Smooth muscle cell (in vitro differentiated cells): ENCODE measurements around the gene GMDS. TPM values are rescaled to one million over a fixed set of nuclear protein-coding genes. Genes with fewer than 3 reads are reported as not detected.

ENCODE experiments used
- DNase-seq: peaks from one replicate; lab custom pipeline; 2025; ENCODE audit not compliant: unreplicated experiment; lab: John Stamatoyannopoulos, UW
- H2AFZ ChIP-seq: fragments of 200-600 bp; sonication (generic); 2 replicates; pipeline ENCODE4 v1.6.0; 2016; ENCODE audit warnings: antibody characterized with exemption, low read depth, mild to moderate bottlenecking
- H3F3A ChIP-seq: fragments of 200-600 bp; sonication (generic); 2 replicates; pipeline ENCODE4 v1.6.0; 2017; ENCODE audit warnings: antibody characterized with exemption, low read depth
- H3K27ac ChIP-seq: fragments of 200-600 bp; sonication (generic); 2 replicates; pipeline ENCODE4 v1.5.1; 2016; ENCODE audit warnings: low read depth, mild to moderate bottlenecking
- H3K27me3 ChIP-seq: fragments of 200-600 bp; sonication (generic); 2 replicates; pipeline ENCODE4 v1.6.1; 2016; ENCODE audit warnings: low read depth, mild to moderate bottlenecking
- H3K36me3 ChIP-seq: fragments of 200-600 bp; sonication (generic); 2 replicates; pipeline ENCODE4 v1.5.1; 2016; ENCODE audit warnings: low read depth
- H3K4me1 ChIP-seq: fragments of 200-600 bp; sonication (generic); 2 replicates; pipeline ENCODE4 v1.5.1; 2016; ENCODE audit warnings: low read depth
- H3K4me2 ChIP-seq: fragments of 200-600 bp; sonication (generic); 2 replicates; pipeline ENCODE4 v1.6.0; 2016; ENCODE audit warnings: mild to moderate bottlenecking
- H3K4me3 ChIP-seq: fragments of 200-600 bp; sonication (generic); 2 replicates; pipeline ENCODE4 v1.5.1; 2016; ENCODE audit warnings: mild to moderate bottlenecking
- H3K79me2 ChIP-seq: fragments of 200-600 bp; sonication (generic); 2 replicates; pipeline ENCODE4 v1.6.0; 2016; ENCODE audit warnings: low read depth, mild to moderate bottlenecking
- H3K9ac ChIP-seq: fragments of 200-600 bp; sonication (generic); 2 replicates; pipeline ENCODE4 v1.6.0; 2016; ENCODE audit warnings: low read depth
- H3K9me3 ChIP-seq: fragments of 200-600 bp; sonication (generic); replicated peaks from 2 replicates; pipeline ENCODE4 v1.5.1; 2016; ENCODE audit warnings: low read depth
- H4K20me1 ChIP-seq: fragments of 200-600 bp; sonication (generic); 2 replicates; pipeline ENCODE4 v1.6.0; 2016; ENCODE audit warnings: low read depth
- WGBS: methylation state at CpG from one replicate; pipeline ENCODE4 v1.1.7; 2016; ENCODE audit warnings: low lambda C conversion rate; 5-methylcytosine and 5-hydroxymethylcytosine counted together
- polyA plus RNA-seq: library from polyadenylated mRNA; unstranded; fragments of >200 nt; fragmentation: Nextera tagmentation; extraction: Ambion mirVana; gene quantifications from 2 replicates; pipeline ENCODE4 v1.2.1, GENCODE V29; 2016
- total RNA-seq: library from RNA; depleted of rRNA; stranded (reverse); fragments of >200 nt; gene quantifications from 2 replicates; pipeline ENCODE4 v1.2.3, GENCODE V29; 2014
- TF ChIP-seq, protein P1 (sequence below): fragments of 200-600 bp; sonication (generic); IDR thresholded peaks from 2 replicates; pipeline ENCODE4 v1.5.1; 2017; ENCODE audit warnings: borderline replicate concordance, mild to moderate bottlenecking, antibody characterized with exemption; ENCODE audit not compliant: insufficient read depth, poor library complexity, severe bottlenecking

Gene GMDS
- total and polyA plus RNA-seq, 2 experiments from 2014 or later = 3.7 to 8.5 TPM

DNA sequence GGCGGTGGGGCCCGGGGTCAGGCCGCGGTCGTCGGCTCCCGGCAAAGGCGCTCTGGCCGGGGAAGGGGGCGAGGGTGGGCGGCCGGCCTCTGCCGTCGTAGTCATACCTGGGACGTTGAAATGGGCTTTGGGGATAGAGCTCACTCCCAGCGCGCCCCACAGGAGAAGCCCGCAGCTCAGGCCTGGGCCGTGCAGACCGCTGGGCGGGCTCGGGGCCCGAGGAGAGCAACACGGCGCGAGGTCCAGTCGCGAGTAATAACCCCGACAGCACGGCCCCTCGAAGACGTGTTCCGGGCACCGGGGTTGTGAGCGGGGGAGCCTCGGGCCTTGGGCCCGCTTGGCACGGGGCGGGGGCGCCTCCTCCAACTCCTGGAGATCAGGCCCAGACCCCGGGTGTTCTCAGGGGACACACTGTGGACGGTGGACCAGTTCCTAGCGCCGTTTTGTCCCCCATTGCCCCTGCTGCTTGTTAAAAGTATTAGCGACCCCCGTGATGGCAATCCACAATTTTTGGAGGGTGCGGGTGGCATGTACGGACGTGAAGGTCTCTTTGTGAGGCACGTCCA is 624.8 kb downstream of the GMDS start:
- TF ChIP-seq, protein P1, sequence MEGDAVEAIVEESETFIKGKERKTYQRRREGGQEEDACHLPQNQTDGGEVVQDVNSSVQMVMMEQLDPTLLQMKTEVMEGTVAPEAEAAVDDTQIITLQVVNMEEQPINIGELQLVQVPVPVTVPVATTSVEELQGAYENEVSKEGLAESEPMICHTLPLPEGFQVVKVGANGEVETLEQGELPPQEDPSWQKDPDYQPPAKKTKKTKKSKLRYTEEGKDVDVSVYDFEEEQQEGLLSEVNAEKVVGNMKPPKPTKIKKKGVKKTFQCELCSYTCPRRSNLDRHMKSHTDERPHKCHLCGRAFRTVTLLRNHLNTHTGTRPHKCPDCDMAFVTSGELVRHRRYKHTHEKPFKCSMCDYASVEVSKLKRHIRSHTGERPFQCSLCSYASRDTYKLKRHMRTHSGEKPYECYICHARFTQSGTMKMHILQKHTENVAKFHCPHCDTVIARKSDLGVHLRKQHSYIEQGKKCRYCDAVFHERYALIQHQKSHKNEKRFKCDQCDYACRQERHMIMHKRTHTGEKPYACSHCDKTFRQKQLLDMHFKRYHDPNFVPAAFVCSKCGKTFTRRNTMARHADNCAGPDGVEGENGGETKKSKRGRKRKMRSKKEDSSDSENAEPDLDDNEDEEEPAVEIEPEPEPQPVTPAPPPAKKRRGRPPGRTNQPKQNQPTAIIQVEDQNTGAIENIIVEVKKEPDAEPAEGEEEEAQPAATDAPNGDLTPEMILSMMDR = no peak
- DNase-seq = no peak
- H4K20me1 ChIP-seq = no peaks in the 10 kb centered on the region
- no peak overlapping the region for H3K4me3 ChIP-seq
- WGBS = 14% methylated on average over 38 of the region's 50 CpGs
- H3K27ac ChIP-seq = no peak overlapping the region
- no peaks in the 10 kb centered on the region for H3K9me3 ChIP-seq
- peaks cover 20% of the 10 kb centered on the region for H3K4me1 ChIP-seq
- H3K36me3 ChIP-seq = no peaks in the 10 kb centered on the region
- H3K4me2 ChIP-seq = no peak overlapping the region
- no peaks in the 10 kb centered on the region for H3K79me2 ChIP-seq
- H3F3A ChIP-seq = no peaks in the 10 kb centered on the region
- H3K27me3 ChIP-seq = peaks cover 100% of the 10 kb centered on the region
- no peak overlapping the region for H2AFZ ChIP-seq
- H3K9ac ChIP-seq = no peak overlapping the region

DNA sequence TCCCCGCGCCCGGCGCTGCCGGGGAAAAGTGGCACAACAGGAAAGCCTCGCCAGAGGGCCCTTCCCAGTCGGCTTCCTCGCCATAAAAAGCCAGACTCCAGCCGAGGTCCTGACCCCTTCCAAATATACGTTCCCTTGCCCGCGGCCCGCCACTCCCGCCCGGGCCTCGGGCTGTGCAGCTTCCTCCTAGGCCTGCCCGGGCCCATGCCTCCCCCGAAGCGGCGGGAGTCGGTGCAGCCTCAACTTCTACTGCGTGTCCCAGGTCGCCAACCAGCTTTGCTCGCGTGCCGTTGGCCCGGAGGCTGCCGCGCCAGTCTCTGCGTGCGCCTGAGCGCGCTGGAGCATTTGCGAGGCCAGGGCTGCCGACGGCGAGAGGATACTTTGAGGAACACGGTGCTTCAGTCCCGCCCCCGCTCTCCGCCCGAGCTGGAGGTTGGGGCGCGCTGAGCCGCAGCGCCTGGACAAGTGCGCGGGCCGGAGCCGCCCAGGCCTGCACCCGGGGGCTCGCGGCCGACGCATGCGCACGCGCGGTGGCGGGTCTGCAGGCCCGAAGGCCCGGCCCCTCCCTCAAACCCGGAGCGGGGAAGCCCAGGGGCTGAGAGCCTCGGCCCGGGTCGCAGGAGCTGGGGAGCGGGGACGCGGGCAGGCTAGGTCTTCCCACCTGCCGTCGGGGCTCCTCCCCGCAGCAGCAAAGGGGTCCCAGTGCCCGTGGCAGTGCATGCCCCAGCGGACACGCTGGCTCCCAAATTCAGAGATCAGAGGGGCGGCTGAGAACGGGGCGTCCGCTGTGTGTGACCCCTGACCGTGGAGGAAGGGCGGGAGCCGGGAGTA is 625.5 kb downstream of the GMDS start:
- Histone ChIP-seq H3K79me2 (no peaks in the 10 kb centered on the region), H3K9ac (no peak overlapping the region), H3K27ac (no peak overlapping the region), H3K4me3 (peak overlapping the region; percentile 18), H3F3A (no peaks in the 10 kb centered on the region), H3K4me2 (peak overlapping the region; percentile 68), H3K27me3 (peaks cover 100% of the 10 kb centered on the region), H4K20me1 (no peaks in the 10 kb centered on the region), H3K9me3 (no peaks in the 10 kb centered on the region), H2AFZ (no peak overlapping the region), H3K4me1 (peaks cover 13% of the 10 kb centered on the region), H3K36me3 (no peaks in the 10 kb centered on the region)
- no peak for DNase-seq
- TF ChIP-seq, protein P1 = no peak
- 2% methylated on average over 75 of the region's 83 CpGs for WGBS

DNA sequence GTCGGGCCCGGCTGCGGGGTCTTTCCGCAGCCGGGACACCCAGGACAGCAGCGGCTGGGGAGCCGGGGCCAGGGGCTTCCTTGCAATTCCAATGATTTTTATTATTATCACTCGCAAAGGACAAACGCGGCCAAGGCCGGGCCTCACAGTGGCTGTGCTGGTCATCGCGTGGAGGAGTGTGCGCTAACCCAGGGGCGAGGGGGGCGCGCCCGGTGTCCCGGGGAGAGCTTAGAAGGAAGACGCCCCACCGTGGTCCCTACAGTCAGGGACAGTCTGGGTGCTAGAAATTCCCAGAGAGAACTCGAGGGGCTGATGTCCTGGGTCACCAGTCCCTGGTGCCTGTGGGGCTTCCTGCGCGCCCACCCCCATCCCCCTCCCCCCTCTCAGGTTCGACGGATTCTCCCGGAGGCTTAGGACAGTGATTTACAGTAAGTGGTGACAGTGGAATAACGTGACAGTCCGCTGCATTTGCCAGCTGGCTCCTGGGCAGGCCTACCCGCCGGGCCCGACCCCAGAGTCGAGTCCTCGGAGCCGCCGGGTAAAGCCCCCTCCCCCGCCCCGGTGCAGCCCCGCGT is 626.2 kb downstream of the GMDS start:
- TF ChIP-seq, protein P1 = no peak
- no peaks in the 10 kb centered on the region for H3F3A ChIP-seq
- no peaks in the 10 kb centered on the region for H3K36me3 ChIP-seq
- peak overlapping the region; percentile 68 for H3K4me2 ChIP-seq
- no peaks in the 10 kb centered on the region for H3K9me3 ChIP-seq
- H3K79me2 ChIP-seq = no peaks in the 10 kb centered on the region
- no peak overlapping the region for H3K27ac ChIP-seq
- H3K4me3 ChIP-seq = no peak overlapping the region
- no peaks in the 10 kb centered on the region for H4K20me1 ChIP-seq
- no peak overlapping the region for H3K9ac ChIP-seq
- H2AFZ ChIP-seq = no peak overlapping the region
- DNase-seq = no peak
- H3K27me3 ChIP-seq = peaks cover 100% of the 10 kb centered on the region
- 9% methylated on average over 37 of the region's 40 CpGs for WGBS
- H3K4me1 ChIP-seq = peaks cover 7% of the 10 kb centered on the region
